HepG2 (cell line): Measurements from ENCODE around the gene PCBP4. TPM values are rescaled to one million over a fixed set of nuclear protein-coding genes. Genes with fewer than 3 reads are reported as not detected.

ENCODE experiments used
- AGO2 ChIP-seq: fragments of 200-400 bp; formaldehyde crosslinking; optimal IDR thresholded peaks from 2 replicates; pipeline ENCODE3; 2017; ENCODE audit warnings: mild to moderate bottlenecking, low read depth, low read length, moderate library complexity
- CAMTA2 ChIP-seq: sonication (generic); formaldehyde crosslinking; IDR thresholded peaks from 2 replicates; pipeline ENCODE4 v1.4.0; 2020; ENCODE audit warnings: mild to moderate bottlenecking, missing genetic modification reagents, borderline replicate concordance
- GABPB1 ChIP-seq: IDR thresholded peaks from 2 replicates; pipeline ENCODE4 v1.6.1; 2016; ENCODE audit warnings: mild to moderate bottlenecking, missing genetic modification reagents, moderate library complexity, missing compliant biosample characterization
- HMG20B ChIP-seq: conservative IDR thresholded peaks from 2 replicates; pipeline ENCODE4 v1.6.1; 2016; ENCODE audit warnings: missing genetic modification reagents, missing compliant biosample characterization
- JUND ChIP-seq: sonication (generic); formaldehyde crosslinking; IDR thresholded peaks from 2 replicates; pipeline ENCODE4 v1.8.0; 2022; ENCODE audit warnings: mild to moderate bottlenecking, missing genetic modification reagents
- KAT8 ChIP-seq: IDR thresholded peaks from 2 replicates; pipeline ENCODE4 v1.6.1; 2016; ENCODE audit warnings: missing genetic modification reagents, missing compliant biosample characterization
- MBNL3 ChIP-seq: fragments of 250-450 bp; sonication (Bioruptor Pico); conservative IDR thresholded peaks from 2 replicates; pipeline ENCODE4 v1.8.0; 2022; ENCODE audit warnings: mild to moderate bottlenecking, inconsistent platforms
- NR2F6 ChIP-seq, 2 experiments: IDR thresholded peaks; 2 replicates each; pipeline ENCODE4 v1.6.1; 2016; ENCODE audit warnings: antibody characterized with exemption in 1 of 2, mild to moderate bottlenecking in 1 of 2
- TEAD3 ChIP-seq: optimal IDR thresholded peaks from 2 replicates; pipeline ENCODE3; 2016; ENCODE audit warnings: borderline replicate concordance
- XRCC5 ChIP-seq: fragments of 200-400 bp; formaldehyde crosslinking; optimal IDR thresholded peaks from 2 replicates; pipeline ENCODE3; 2017; ENCODE audit warnings: mild to moderate bottlenecking, low read length
- YY1 ChIP-seq: IDR thresholded peaks from 2 replicates; pipeline ENCODE4 v1.6.1; 2011; ENCODE audit warnings: low read length, low read depth, moderate library complexity, mild to moderate bottlenecking; ENCODE audit not compliant: insufficient read depth, insufficient replicate concordance
- ZNF263 ChIP-seq: sonication (generic); formaldehyde crosslinking; IDR thresholded peaks from 2 replicates; pipeline ENCODE4 v1.4.0; 2020; ENCODE audit warnings: missing genetic modification reagents
- ZNF546 ChIP-seq: sonication (generic); formaldehyde crosslinking; conservative IDR thresholded peaks from 2 replicates; pipeline ENCODE4 v1.8.1; 2023; ENCODE audit warnings: mild to moderate bottlenecking, missing genetic modification reagents
- ZNF616 ChIP-seq: sonication (generic); formaldehyde crosslinking; IDR thresholded peaks from 2 replicates; pipeline ENCODE4 v1.5.0; 2020; ENCODE audit warnings: low read depth, mild to moderate bottlenecking, missing genetic modification reagents
- polyA plus RNA-seq, 8 experiments: library from polyadenylated mRNA; depleted of rRNA in 3 of 8; stranded (reverse) in 7 of 8; unstranded in 1 of 8; fragments of >200 nt; fragmentation: Illumina TruSeq in 4 of 8; extraction: Trizol in 4 of 8; gene quantifications; 2 replicates each; pipeline versions ENCODE4 v1.2.1 to v1.2.3, GENCODE V29; 2011 to 2016; ENCODE audit warnings: low read depth in 4 of 8, missing spikeins in 1 of 8, mixed read lengths in 1 of 8; ENCODE audit not compliant: insufficient read depth in 1 of 8
- total RNA-seq, 5 experiments: library from RNA; depleted of rRNA; stranded (reverse); fragments of >200 nt; fragmentation: Illumina TruSeq; extraction: Trizol; gene quantifications; 2 replicates each; pipeline ENCODE4 v1.2.3, GENCODE V29; 2016; ENCODE audit warnings: low read depth in 1 of 5
- TF ChIP-seq, protein P1 (sequence below): sonication (generic); formaldehyde crosslinking; IDR thresholded peaks from 2 replicates; pipeline ENCODE4 v1.4.0; 2020; ENCODE audit warnings: missing genetic modification reagents
- TF ChIP-seq, protein P2 (sequence below): sonication (generic); formaldehyde crosslinking; IDR thresholded peaks from 2 replicates; pipeline ENCODE4 v1.4.0; 2020; ENCODE audit warnings: missing genetic modification reagents, mild to moderate bottlenecking, borderline replicate concordance
- TF ChIP-seq, protein P3 (sequence below): sonication (generic); formaldehyde crosslinking; IDR thresholded peaks from 2 replicates; pipeline ENCODE4 v1.4.0; 2020; ENCODE audit warnings: missing genetic modification reagents, mild to moderate bottlenecking, borderline replicate concordance
- TF ChIP-seq, protein P4 (sequence below): sonication (generic); formaldehyde crosslinking; IDR thresholded peaks from 2 replicates; pipeline ENCODE4 v1.8.0; 2022; ENCODE audit warnings: mild to moderate bottlenecking, missing genetic modification reagents, moderate library complexity

The PCBP4 gene
- total and polyA plus RNA-seq, 2 of the 13 experiments (the other 11 are each of a cell fraction or from before 2014, with no cell fraction given) = 36.8 to 51.3 TPM

DNA sequence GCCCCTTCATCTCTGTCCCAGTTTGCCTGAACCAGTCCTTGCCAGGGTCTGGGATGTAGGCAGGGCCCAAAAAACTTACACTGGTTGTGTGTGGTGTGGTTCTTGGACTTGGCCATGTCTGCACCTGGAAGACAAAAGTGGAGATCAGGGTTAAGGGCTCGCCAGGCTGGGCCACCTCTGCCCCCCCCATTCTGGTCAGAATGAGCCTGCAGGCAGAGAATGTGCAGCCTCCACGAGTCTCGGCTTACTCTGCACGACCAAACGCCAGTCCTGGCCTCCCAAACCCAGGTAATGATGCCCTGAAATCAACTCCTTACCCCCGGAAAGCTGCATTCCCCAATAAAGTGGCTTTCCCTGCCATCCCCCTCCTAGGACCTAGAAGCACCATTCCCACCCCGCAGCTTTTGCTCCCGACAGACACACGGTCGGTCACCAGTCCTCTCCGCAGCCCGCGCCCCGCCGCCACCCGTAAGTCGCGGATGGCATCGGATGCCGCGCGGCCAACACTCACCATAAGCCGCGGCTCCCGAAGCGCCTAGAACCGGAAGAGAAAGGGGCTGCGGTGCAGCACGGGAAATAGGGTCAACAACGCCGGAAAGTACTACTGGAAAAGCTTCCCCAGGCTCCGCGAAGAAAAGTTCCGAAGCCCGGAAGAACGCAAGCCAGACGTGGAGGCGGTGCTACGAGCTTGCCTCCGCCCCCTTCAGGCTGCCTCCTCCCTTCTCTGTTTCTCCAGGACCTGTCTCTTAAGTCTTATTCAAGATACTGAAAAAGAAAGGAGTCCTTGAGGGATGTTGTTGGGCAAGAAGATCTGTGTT lies 28.3 kb upstream of the PCBP4 start, which contains the start of gene RPL29 (continued):
- TF ChIP-seq, protein P1, sequence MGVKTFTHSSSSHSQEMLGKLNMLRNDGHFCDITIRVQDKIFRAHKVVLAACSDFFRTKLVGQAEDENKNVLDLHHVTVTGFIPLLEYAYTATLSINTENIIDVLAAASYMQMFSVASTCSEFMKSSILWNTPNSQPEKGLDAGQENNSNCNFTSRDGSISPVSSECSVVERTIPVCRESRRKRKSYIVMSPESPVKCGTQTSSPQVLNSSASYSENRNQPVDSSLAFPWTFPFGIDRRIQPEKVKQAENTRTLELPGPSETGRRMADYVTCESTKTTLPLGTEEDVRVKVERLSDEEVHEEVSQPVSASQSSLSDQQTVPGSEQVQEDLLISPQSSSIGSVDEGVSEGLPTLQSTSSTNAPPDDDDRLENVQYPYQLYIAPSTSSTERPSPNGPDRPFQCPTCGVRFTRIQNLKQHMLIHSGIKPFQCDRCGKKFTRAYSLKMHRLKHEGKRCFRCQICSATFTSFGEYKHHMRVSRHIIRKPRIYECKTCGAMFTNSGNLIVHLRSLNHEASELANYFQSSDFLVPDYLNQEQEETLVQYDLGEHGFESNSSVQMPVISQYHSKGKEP (CRISPR knock-in tag) = no peak
- TF ChIP-seq ZNF263 (CRISPR knock-in tag) (peak; percentile 70), TEAD3 (CRISPR knock-in tag) (peak; percentile 80), HMG20B (CRISPR knock-in tag) (no peak), CAMTA2 (CRISPR knock-in tag) (no peak), NR2F6 (IDR thresholded peaks at IDR 0.05) (peak; percentile 54; the same call in 1 of the 2 replicates), NR2F6 (CRISPR knock-in tag; IDR thresholded peaks at IDR 0.05) (peak; percentile 62), GABPB1 (CRISPR knock-in tag) (peak; percentile 100), ZNF546 (peak; percentile 40), MBNL3 (CRISPR knock-in tag) (no peak), KAT8 (peak; percentile 99), YY1 (peak; percentile 82), XRCC5 (peak; percentile 94), JUND (CRISPR knock-in tag) (no peak), AGO2 (peak; percentile 92), ZNF616 (CRISPR knock-in tag) (no peak)
- TF ChIP-seq, protein P2, sequence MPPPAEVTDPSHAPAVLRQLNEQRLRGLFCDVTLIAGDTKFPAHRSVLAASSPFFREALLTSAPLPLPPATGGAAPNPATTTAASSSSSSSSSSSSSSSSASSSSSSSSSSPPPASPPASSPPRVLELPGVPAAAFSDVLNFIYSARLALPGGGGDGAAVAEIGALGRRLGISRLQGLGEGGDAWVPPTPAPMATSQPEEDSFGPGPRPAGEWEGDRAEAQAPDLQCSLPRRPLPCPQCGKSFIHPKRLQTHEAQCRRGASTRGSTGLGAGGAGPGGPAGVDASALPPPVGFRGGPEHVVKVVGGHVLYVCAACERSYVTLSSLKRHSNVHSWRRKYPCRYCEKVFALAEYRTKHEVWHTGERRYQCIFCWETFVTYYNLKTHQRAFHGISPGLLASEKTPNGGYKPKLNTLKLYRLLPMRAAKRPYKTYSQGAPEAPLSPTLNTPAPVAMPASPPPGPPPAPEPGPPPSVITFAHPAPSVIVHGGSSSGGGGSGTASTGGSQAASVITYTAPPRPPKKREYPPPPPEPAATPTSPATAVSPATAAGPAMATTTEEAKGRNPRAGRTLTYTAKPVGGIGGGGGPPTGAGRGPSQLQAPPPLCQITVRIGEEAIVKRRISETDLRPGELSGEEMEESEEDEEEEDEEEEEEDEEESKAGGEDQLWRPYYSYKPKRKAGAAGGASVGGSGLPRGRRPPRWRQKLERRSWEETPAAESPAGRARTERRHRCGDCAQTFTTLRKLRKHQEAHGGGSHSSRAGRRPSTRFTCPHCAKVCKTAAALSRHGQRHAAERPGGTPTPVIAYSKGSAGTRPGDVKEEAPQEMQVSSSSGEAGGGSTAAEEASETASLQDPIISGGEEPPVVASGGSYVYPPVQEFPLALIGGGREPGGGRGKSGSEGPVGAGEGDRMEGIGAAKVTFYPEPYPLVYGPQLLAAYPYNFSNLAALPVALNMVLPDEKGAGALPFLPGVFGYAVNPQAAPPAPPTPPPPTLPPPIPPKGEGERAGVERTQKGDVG = no peak
- TF ChIP-seq, protein P3, sequence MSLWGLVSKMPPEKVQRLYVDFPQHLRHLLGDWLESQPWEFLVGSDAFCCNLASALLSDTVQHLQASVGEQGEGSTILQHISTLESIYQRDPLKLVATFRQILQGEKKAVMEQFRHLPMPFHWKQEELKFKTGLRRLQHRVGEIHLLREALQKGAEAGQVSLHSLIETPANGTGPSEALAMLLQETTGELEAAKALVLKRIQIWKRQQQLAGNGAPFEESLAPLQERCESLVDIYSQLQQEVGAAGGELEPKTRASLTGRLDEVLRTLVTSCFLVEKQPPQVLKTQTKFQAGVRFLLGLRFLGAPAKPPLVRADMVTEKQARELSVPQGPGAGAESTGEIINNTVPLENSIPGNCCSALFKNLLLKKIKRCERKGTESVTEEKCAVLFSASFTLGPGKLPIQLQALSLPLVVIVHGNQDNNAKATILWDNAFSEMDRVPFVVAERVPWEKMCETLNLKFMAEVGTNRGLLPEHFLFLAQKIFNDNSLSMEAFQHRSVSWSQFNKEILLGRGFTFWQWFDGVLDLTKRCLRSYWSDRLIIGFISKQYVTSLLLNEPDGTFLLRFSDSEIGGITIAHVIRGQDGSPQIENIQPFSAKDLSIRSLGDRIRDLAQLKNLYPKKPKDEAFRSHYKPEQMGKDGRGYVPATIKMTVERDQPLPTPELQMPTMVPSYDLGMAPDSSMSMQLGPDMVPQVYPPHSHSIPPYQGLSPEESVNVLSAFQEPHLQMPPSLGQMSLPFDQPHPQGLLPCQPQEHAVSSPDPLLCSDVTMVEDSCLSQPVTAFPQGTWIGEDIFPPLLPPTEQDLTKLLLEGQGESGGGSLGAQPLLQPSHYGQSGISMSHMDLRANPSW = peak; percentile 61; the same call in 1 of the 2 replicates
- TF ChIP-seq, protein P4, sequence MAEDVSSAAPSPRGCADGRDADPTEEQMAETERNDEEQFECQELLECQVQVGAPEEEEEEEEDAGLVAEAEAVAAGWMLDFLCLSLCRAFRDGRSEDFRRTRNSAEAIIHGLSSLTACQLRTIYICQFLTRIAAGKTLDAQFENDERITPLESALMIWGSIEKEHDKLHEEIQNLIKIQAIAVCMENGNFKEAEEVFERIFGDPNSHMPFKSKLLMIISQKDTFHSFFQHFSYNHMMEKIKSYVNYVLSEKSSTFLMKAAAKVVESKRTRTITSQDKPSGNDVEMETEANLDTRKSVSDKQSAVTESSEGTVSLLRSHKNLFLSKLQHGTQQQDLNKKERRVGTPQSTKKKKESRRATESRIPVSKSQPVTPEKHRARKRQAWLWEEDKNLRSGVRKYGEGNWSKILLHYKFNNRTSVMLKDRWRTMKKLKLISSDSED (CRISPR knock-in tag) = no peak; the same call in 1 of the 2 replicates
